Activated naive CD4-positive, alpha-beta T cell treated with anti-CD3 and anti-CD28 coated beads, Interleukin-2, amount 50 U/mL, for 24 hours (primary cell): Measurements from ENCODE around the gene RPL27A.

Source experiments
- H3K27ac Mint-ChIP-seq: one replicate; pipeline ENCODE4 v1.8.0; 2021; ENCODE audit warnings: mild to moderate bottlenecking, mixed read lengths
- H3K27me3 Mint-ChIP-seq: one replicate; pipeline ENCODE4 v1.8.0; 2021; ENCODE audit warnings: mixed read lengths
- H3K36me3 Mint-ChIP-seq: one replicate; pipeline ENCODE4 v1.8.0; 2021; ENCODE audit warnings: mixed read lengths
- H3K4me1 Mint-ChIP-seq: one replicate; pipeline ENCODE4 v1.8.0; 2021; ENCODE audit warnings: mixed read lengths
- H3K4me3 Mint-ChIP-seq: one replicate; pipeline ENCODE4 v1.8.0; 2021; ENCODE audit warnings: mild to moderate bottlenecking, mixed read lengths
- H3K9me3 Mint-ChIP-seq: one replicate; pipeline ENCODE4 v1.8.0; 2021; ENCODE audit warnings: mixed read lengths

The RPL27A gene

GRCh38 chr11:8705146-8705545, 22.6 kb downstream of the RPL27A start:
- no peaks in the 10 kb centered on the region for H3K9me3 Mint-ChIP-seq
- no peaks in the 10 kb centered on the region for H3K36me3 Mint-ChIP-seq
- H3K27me3 Mint-ChIP-seq: no peaks in the 10 kb centered on the region
- H3K4me1 Mint-ChIP-seq: no peaks in the 10 kb centered on the region
- H3K27ac Mint-ChIP-seq: no peak overlapping the region
- H3K4me3 Mint-ChIP-seq: no peak overlapping the region

- no peak overlapping the region for H3K27ac Mint-ChIP-seq
- no peak overlapping the region for H3K4me3 Mint-ChIP-seq
- H3K27me3 Mint-ChIP-seq: no peaks in the 10 kb centered on the region
- H3K36me3 Mint-ChIP-seq: no peaks in the 10 kb centered on the region
- H3K9me3 Mint-ChIP-seq: no peaks in the 10 kb centered on the region
- H3K4me1 Mint-ChIP-seq: no peaks in the 10 kb centered on the region
Observed at GRCh38 chr11:8706673-8707432, 24.3 kb downstream of the RPL27A start.

GRCh38 chr11:8707541-8708191, 25.1 kb downstream of the RPL27A start:
- Mint-ChIP-seq H3K4me3 (no peak overlapping the region), H3K4me1 (no peaks in the 10 kb centered on the region), H3K9me3 (no peaks in the 10 kb centered on the region), H3K27me3 (no peaks in the 10 kb centered on the region), H3K36me3 (no peaks in the 10 kb centered on the region), H3K27ac (no peak overlapping the region)

GRCh38 chr11:8709002-8709672, 26.5 kb downstream of the RPL27A start:
- Mint-ChIP-seq H3K4me3 (no peak overlapping the region), H3K4me1 (no peaks in the 10 kb centered on the region), H3K36me3 (no peaks in the 10 kb centered on the region), H3K9me3 (no peaks in the 10 kb centered on the region), H3K27ac (no peak overlapping the region), H3K27me3 (no peaks in the 10 kb centered on the region)

GRCh38 chr11:8709777-8710176, 27.2 kb downstream of the RPL27A start:
- H3K27me3 Mint-ChIP-seq: no peaks in the 10 kb centered on the region
- H3K4me1 Mint-ChIP-seq: no peaks in the 10 kb centered on the region
- H3K36me3 Mint-ChIP-seq: no peaks in the 10 kb centered on the region
- no peak overlapping the region for H3K27ac Mint-ChIP-seq
- H3K4me3 Mint-ChIP-seq: no peak overlapping the region
- H3K9me3 Mint-ChIP-seq: no peaks in the 10 kb centered on the region

GRCh38 chr11:8711895-8712442, 29.4 kb downstream of the RPL27A start:
- Mint-ChIP-seq H3K27ac (no peak overlapping the region), H3K9me3 (no peaks in the 10 kb centered on the region), H3K27me3 (no peaks in the 10 kb centered on the region), H3K4me1 (no peaks in the 10 kb centered on the region), H3K4me3 (no peak overlapping the region), H3K36me3 (no peaks in the 10 kb centered on the region)

GRCh38 chr11:8712506-8712905, 29.9 kb downstream of the RPL27A start:
- Mint-ChIP-seq H3K4me3 (no peak overlapping the region), H3K4me1 (peaks cover 4% of the 10 kb centered on the region), H3K27ac (no peak overlapping the region), H3K36me3 (no peaks in the 10 kb centered on the region), H3K9me3 (no peaks in the 10 kb centered on the region), H3K27me3 (no peaks in the 10 kb centered on the region)

GRCh38 chr11:8713760-8714454, 31.3 kb downstream of the RPL27A start:
- no peaks in the 10 kb centered on the region for H3K9me3 Mint-ChIP-seq
- H3K4me3 Mint-ChIP-seq: no peak overlapping the region
- no peaks in the 10 kb centered on the region for H3K36me3 Mint-ChIP-seq
- peaks cover 6% of the 10 kb centered on the region for H3K4me1 Mint-ChIP-seq
- no peak overlapping the region for H3K27ac Mint-ChIP-seq
- no peaks in the 10 kb centered on the region for H3K27me3 Mint-ChIP-seq

- Mint-ChIP-seq H3K4me1 (peaks cover 6% of the 10 kb centered on the region), H3K27ac (no peak overlapping the region), H3K27me3 (no peaks in the 10 kb centered on the region), H3K36me3 (no peaks in the 10 kb centered on the region), H3K9me3 (no peaks in the 10 kb centered on the region), H3K4me3 (no peak overlapping the region)
Observed at GRCh38 chr11:8714622-8715225, 32.1 kb downstream of the RPL27A start.

- Mint-ChIP-seq H3K4me3 (no peak overlapping the region), H3K36me3 (no peaks in the 10 kb centered on the region), H3K4me1 (peaks cover 6% of the 10 kb centered on the region), H3K9me3 (no peaks in the 10 kb centered on the region), H3K27me3 (no peaks in the 10 kb centered on the region), H3K27ac (no peak overlapping the region)
Observed at GRCh38 chr11:8715501-8715900, 32.9 kb downstream of the RPL27A start.

GRCh38 chr11:8717544-8717875, 34.9 kb downstream of the RPL27A start:
- H3K9me3 Mint-ChIP-seq: no peaks in the 10 kb centered on the region
- peaks cover 6% of the 10 kb centered on the region for H3K4me1 Mint-ChIP-seq
- no peaks in the 10 kb centered on the region for H3K27me3 Mint-ChIP-seq
- H3K27ac Mint-ChIP-seq: no peak overlapping the region
- H3K36me3 Mint-ChIP-seq: no peaks in the 10 kb centered on the region
- H3K4me3 Mint-ChIP-seq: no peak overlapping the region

GRCh38 chr11:8717876-8718753, 35.5 kb downstream of the RPL27A start:
- H3K4me1 Mint-ChIP-seq: peaks cover 6% of the 10 kb centered on the region
- no peak overlapping the region for H3K27ac Mint-ChIP-seq
- no peaks in the 10 kb centered on the region for H3K27me3 Mint-ChIP-seq
- no peaks in the 10 kb centered on the region for H3K36me3 Mint-ChIP-seq
- no peak overlapping the region for H3K4me3 Mint-ChIP-seq
- H3K9me3 Mint-ChIP-seq: no peaks in the 10 kb centered on the region

- H3K4me1 Mint-ChIP-seq: peaks cover 6% of the 10 kb centered on the region
- no peaks in the 10 kb centered on the region for H3K9me3 Mint-ChIP-seq
- H3K27me3 Mint-ChIP-seq: no peaks in the 10 kb centered on the region
- H3K4me3 Mint-ChIP-seq: no peak overlapping the region
- H3K27ac Mint-ChIP-seq: no peak overlapping the region
- H3K36me3 Mint-ChIP-seq: no peaks in the 10 kb centered on the region
Observed at GRCh38 chr11:8719211-8719649, 36.6 kb downstream of the RPL27A start.

GRCh38 chr11:8719721-8720120, 37.1 kb downstream of the RPL27A start:
- H3K36me3 Mint-ChIP-seq: no peaks in the 10 kb centered on the region
- peaks cover 6% of the 10 kb centered on the region for H3K4me1 Mint-ChIP-seq
- H3K27ac Mint-ChIP-seq: no peak overlapping the region
- H3K9me3 Mint-ChIP-seq: no peaks in the 10 kb centered on the region
- no peak overlapping the region for H3K4me3 Mint-ChIP-seq
- no peaks in the 10 kb centered on the region for H3K27me3 Mint-ChIP-seq
